Kidney epithelial cell (primary cell): Measurements from ENCODE around the gene CCN5. TPM values are rescaled to one million over a fixed set of nuclear protein-coding genes. Genes with fewer than 3 reads are reported as not detected.

Experiments used
- DNase-seq: peaks from one replicate; pipeline ENCODE4 v3.0.0-alpha.2; 2010; ENCODE audit warnings: low read depth
- H3K27me3 ChIP-seq: 2 replicates; pipeline ENCODE4 v1.6.0; 2011; ENCODE audit warnings: low read length; ENCODE audit not compliant: control insufficient read depth, insufficient read depth
- H3K36me3 ChIP-seq: 2 replicates; pipeline ENCODE4 v1.5.1; 2011; ENCODE audit warnings: low read length; ENCODE audit not compliant: control insufficient read depth, insufficient read depth
- H3K4me3 ChIP-seq: 2 replicates; pipeline ENCODE4 v1.5.1; 2011; ENCODE audit warnings: low read depth, mild to moderate bottlenecking, control low read depth, low read length
- CTCF ChIP-seq: IDR thresholded peaks from 2 replicates; pipeline ENCODE4 v1.5.1; 2011; ENCODE audit warnings: mild to moderate bottlenecking, moderate library complexity, low read length, control low read depth, inconsistent platforms; ENCODE audit not compliant: insufficient read depth, poor library complexity, severe bottlenecking
- total RNA-seq: library from RNA; depleted of rRNA; stranded (reverse); fragments of >200 nt; gene quantifications from 2 replicates; pipeline ENCODE4 v1.2.3, GENCODE V29; 2015

The CCN5 gene
- total RNA-seq, 1 donor from 2014 or later, result not detected

GRCh38 chr20:44709380-44709779, 5.8 kb upstream of the CCN5 start:
- no peak for DNase-seq
- no peak for TF ChIP-seq CTCF
- H3K36me3 ChIP-seq, result no peaks in the 10 kb centered on the region
- H3K4me3 ChIP-seq, result no peak overlapping the region
- H3K27me3 ChIP-seq, result no peaks in the 10 kb centered on the region

GRCh38 chr20:44709797-44710196, 5.4 kb upstream of the CCN5 start:
- Histone ChIP-seq H3K36me3 (no peaks in the 10 kb centered on the region), H3K4me3 (no peak overlapping the region), H3K27me3 (no peaks in the 10 kb centered on the region)
- no peak for TF ChIP-seq CTCF
- DNase-seq, result no peak

- Histone ChIP-seq H3K27me3 (no peaks in the 10 kb centered on the region), H3K36me3 (no peaks in the 10 kb centered on the region), H3K4me3 (no peak overlapping the region)
- DNase-seq, result no peak
- TF ChIP-seq CTCF, result no peak
Observed at GRCh38 chr20:44711237-44711636, 3.9 kb upstream of the CCN5 start.

- H3K27me3 ChIP-seq, result no peaks in the 10 kb centered on the region
- H3K4me3 ChIP-seq, result no peak overlapping the region
- no peak for TF ChIP-seq CTCF
- DNase-seq, result no peak
- no peaks in the 10 kb centered on the region for H3K36me3 ChIP-seq
Observed at GRCh38 chr20:44714102-44714700, 968 bp upstream of the CCN5 start.

GRCh38 chr20:44715499-44716308, 535 bp downstream of the CCN5 start:
- Histone ChIP-seq H3K36me3 (no peaks in the 10 kb centered on the region), H3K27me3 (no peaks in the 10 kb centered on the region), H3K4me3 (no peak overlapping the region)
- TF ChIP-seq CTCF, result no peak
- no peak for DNase-seq
